Activated CD4-positive, alpha-beta T cell treated with anti-CD3 and anti-CD28 coated beads for 36 hours (primary cell): Measurements from ENCODE around the gene CSF2RB. TPM values are rescaled to one million over a fixed set of nuclear protein-coding genes. Genes with fewer than 3 reads are reported as not detected.

Experiments
- ATAC-seq: fragments of 200-7000 bp; cut with Tn5 transposase; one replicate; pipeline ENCODE4 v1.10.0; 2021; ENCODE audit warnings: mild to moderate bottlenecking, moderate library complexity
- CTCF ChIA-PET: fragments of 350-600 bp; sonication (Branson Sonifier 250); formaldehyde crosslinking; loops from one replicate; lab custom pipeline; 2021; ENCODE audit warnings: antibody characterized with exemption; lab: Charles Lee
- POLR2A ChIA-PET: fragments of 350-600 bp; sonication (Branson Sonifier 250); formaldehyde crosslinking; loops from one replicate; lab custom pipeline; 2021; ENCODE audit warnings: antibody characterized with exemption, inconsistent platforms; lab: Charles Lee
- DNase-seq: peaks from one replicate; pipeline ENCODE4 v3.0.0-alpha.2; 2020
- H3K27ac Mint-ChIP-seq: one replicate; pipeline ENCODE4 v1.8.0; 2021; ENCODE audit warnings: mixed read lengths
- H3K27me3 Mint-ChIP-seq: one replicate; pipeline ENCODE4 v1.8.0; 2021; ENCODE audit warnings: mixed read lengths
- H3K36me3 Mint-ChIP-seq: one replicate; pipeline ENCODE4 v1.8.0; 2021; ENCODE audit warnings: low read depth, mixed read lengths
- H3K4me1 Mint-ChIP-seq: one replicate; pipeline ENCODE4 v1.8.0; 2021; ENCODE audit warnings: mixed read lengths
- H3K4me3 Mint-ChIP-seq: one replicate; pipeline ENCODE4 v1.8.0; 2021; ENCODE audit warnings: mild to moderate bottlenecking, moderate library complexity, mixed read lengths
- H3K9me3 Mint-ChIP-seq: one replicate; pipeline ENCODE4 v1.8.0; 2021; ENCODE audit warnings: low read depth, mixed read lengths
- intact Hi-C, 2 experiments: fragments of 100-400 bp; cut with DNase I in 1 of 2; cut with micrococcal nuclease in 1 of 2; formaldehyde crosslinking; loops; one replicate each; pipeline versions ENCODE4 v1.14.2 to v1.15.1; 2022 to 2024; cut with DNase I, micrococcal nuclease
- total RNA-seq, 2 experiments: library from RNA; stranded (reverse); gene quantifications; one replicate each; pipeline ENCODE4 v1.2.3, GENCODE V29; 2021

The CSF2RB gene
- total RNA-seq, 2 experiments from 2014 or later, result 0.30 to 0.54 TPM

DNA sequence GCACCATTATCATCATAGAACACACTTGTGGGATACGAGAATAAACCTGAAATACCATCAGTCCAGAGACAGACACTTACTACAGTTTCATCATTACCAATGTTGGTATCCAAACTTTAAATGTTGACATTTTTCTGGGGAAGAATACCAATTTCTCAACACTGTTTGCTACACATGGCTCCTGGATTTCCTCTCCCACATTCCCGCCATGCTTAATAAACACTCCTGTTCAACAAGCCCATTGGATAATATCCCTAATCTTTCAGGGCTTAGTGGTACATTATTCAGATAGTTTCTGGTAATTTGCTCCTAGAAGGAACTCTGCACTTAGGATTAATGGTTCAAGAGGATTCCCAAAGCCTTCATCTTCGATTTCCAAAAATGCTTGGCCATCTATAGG is 48.2 kb downstream of the CSF2RB start:
- intact Hi-C loops, result no loop called here
- H3K4me3 Mint-ChIP-seq, result no peak overlapping the region

GRCh38 chr22:36963302-36963701 is 49.9 kb downstream of the CSF2RB start:
- Mint-ChIP-seq H3K36me3 (no peaks in the 10 kb centered on the region), H3K4me3 (no peak overlapping the region), H3K27ac (no peak overlapping the region), H3K27me3 (peaks cover 16% of the 10 kb centered on the region), H3K4me1 (no peaks in the 10 kb centered on the region), H3K9me3 (no peaks in the 10 kb centered on the region)
- POLR2A ChIA-PET, result no interaction called here
- DNase-seq (no peak), ATAC-seq (no peak)
- CTCF ChIA-PET, result interaction anchor here (0.6 kb wide), 1 partner anchor 181 kb away, joined by 3 read pairs; no protein-coding TSS in a partner anchor
- intact Hi-C loops, result no loop called here

More for the DNA sequence above, 48.2 kb downstream of the CSF2RB start:
- ChIA-PET CTCF (no interaction called here), POLR2A (no interaction called here)
- H3K36me3 Mint-ChIP-seq, result no peaks in the 10 kb centered on the region
- peaks cover 3% of the 10 kb centered on the region for H3K9me3 Mint-ChIP-seq
- ATAC-seq, result no peak
- no peaks in the 10 kb centered on the region for H3K4me1 Mint-ChIP-seq
- H3K27ac Mint-ChIP-seq, result no peak overlapping the region
- no peak for DNase-seq
- H3K27me3 Mint-ChIP-seq, result peaks cover 16% of the 10 kb centered on the region

DNA sequence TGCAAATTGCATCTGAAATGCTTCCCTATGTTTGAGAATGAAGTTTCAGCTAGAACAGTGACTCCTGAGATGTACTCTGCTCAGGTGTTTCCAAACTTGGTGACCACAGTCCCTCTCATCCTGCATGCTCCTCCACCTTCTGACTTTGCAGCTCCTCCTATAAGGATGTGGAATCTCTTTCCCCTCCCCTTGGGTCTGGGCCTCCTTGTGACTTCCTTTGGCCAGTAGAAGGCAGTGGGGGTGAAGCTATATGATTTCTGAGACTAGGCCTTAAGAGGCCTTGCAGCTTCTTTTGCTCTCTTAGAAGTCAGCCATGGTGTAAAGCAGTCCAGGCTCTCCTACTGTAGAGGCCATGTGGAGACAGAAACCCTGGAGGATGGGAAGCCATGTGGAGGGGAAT is 50.7 kb downstream of the CSF2RB start:
- Mint-ChIP-seq H3K9me3 (no peaks in the 10 kb centered on the region), H3K27ac (no peak overlapping the region), H3K4me3 (no peak overlapping the region), H3K4me1 (no peaks in the 10 kb centered on the region), H3K36me3 (no peaks in the 10 kb centered on the region), H3K27me3 (peaks cover 13% of the 10 kb centered on the region)
- CTCF ChIA-PET, result interaction anchor here (0.6 to 3.3 kb wide), 4 partner anchors 14 to 211 kb away, joined by 3 to 19 read pairs (median 3); no protein-coding TSS in a partner anchor
- POLR2A ChIA-PET, result no interaction called here
- intact Hi-C loops, result no loop called here
- DNase-seq (no peak), ATAC-seq (no peak)

DNA sequence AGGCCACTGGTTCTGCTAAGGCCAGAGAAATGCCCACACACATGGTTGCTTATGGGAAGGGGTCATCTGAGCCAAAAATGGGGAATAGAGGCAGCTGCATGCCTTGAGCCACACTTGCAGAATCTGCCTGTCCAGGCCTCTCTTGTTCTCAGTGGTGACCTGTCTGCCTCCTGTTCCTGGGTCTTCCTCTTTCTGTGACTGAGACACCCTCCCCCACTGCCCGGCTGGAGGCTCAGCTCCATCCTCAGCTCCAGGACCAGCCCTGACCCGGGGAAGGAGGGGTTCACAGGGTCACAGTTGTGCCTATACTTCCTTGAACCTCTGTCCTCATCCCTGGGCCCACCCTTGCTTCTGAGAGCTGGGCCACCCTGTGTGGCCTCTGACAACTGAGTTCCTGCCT is 52.3 kb downstream of the CSF2RB start:
- intact Hi-C loops, result no loop called here
- no peaks in the 10 kb centered on the region for H3K4me1 Mint-ChIP-seq
- ChIA-PET CTCF (interaction anchor here (3.3 kb wide), 1 partner anchor 13 kb away, joined by 19 read pairs; no protein-coding TSS in a partner anchor), POLR2A (no interaction called here)
- no peaks in the 10 kb centered on the region for H3K36me3 Mint-ChIP-seq
- DNase-seq, result no peak
- ATAC-seq, result no peak
- H3K4me3 Mint-ChIP-seq, result no peak overlapping the region
- H3K27me3 Mint-ChIP-seq, result peaks cover 10% of the 10 kb centered on the region
- no peaks in the 10 kb centered on the region for H3K9me3 Mint-ChIP-seq
- H3K27ac Mint-ChIP-seq, result no peak overlapping the region

GRCh38 chr22:36966851-36967540 is 53.6 kb downstream of the CSF2RB start:
- intact Hi-C loops, result no loop called here
- CTCF ChIA-PET, result interaction anchor here (3.3 kb wide), 1 partner anchor 11 kb away, joined by 19 read pairs; no protein-coding TSS in a partner anchor
- no peak overlapping the region for H3K4me3 Mint-ChIP-seq
- H3K9me3 Mint-ChIP-seq, result no peaks in the 10 kb centered on the region
- no peaks in the 10 kb centered on the region for H3K36me3 Mint-ChIP-seq
- POLR2A ChIA-PET, result no interaction called here
- peaks cover 4% of the 10 kb centered on the region for H3K27me3 Mint-ChIP-seq
- DNase-seq (no peak), ATAC-seq (no peak)
- no peaks in the 10 kb centered on the region for H3K4me1 Mint-ChIP-seq
- H3K27ac Mint-ChIP-seq, result no peak overlapping the region

- Mint-ChIP-seq H3K4me1 (no peaks in the 10 kb centered on the region), H3K27me3 (peaks cover 2% of the 10 kb centered on the region), H3K4me3 (no peak overlapping the region), H3K9me3 (no peaks in the 10 kb centered on the region), H3K36me3 (no peaks in the 10 kb centered on the region), H3K27ac (no peak overlapping the region)
- POLR2A ChIA-PET, result no interaction called here
- DNase-seq, result no peak
- intact Hi-C loops, result no loop called here
- no peak for ATAC-seq
- CTCF ChIA-PET, result interaction anchor here (0.7 to 1.8 kb wide), 2 partner anchors 9 to 95 kb away, joined by 3 to 11 read pairs; no protein-coding TSS in a partner anchor
These were observed 55.0 kb downstream of the CSF2RB start for GRCh38 chr22:36968249-36968964.

DNA sequence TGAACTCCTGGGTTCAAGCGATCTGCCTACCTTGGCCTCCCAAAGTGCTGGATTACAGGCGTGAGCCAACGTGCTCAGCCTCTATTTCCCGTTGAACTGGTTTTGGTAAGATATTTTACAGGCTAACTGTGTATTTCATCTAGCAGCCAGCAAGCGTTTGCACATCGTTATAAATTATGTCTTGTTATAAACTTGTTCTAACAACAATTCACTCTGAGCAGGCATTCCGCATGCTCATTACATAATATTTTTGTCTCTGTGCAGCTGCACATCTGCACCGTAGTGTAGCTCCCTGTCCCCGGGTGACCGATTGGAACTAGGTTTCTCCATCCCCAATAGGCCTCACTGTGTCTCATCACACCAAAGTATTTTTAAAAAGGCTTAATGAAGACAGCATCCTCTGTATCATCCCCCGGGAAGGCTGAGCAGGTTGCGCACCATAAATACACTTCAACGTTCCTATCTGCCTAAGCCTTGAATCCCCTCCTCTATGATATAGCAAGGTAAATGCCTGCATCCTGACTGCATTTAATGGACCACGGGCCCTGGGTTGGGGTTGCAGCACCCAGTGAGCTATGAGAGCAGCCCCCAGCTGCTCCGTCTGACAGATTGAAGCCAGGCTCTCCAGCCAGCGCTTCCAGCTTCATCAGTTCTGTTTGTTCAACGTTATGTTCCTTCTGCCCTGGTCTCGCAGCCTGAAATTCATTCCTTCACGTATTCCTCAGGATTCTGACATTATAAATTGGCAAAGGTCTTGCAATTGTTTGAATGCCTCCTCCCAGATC is 58.1 kb downstream of the CSF2RB start:
- DNase-seq, result no peak
- no peaks in the 10 kb centered on the region for H3K9me3 Mint-ChIP-seq
- H3K36me3 Mint-ChIP-seq, result no peaks in the 10 kb centered on the region
- no peak overlapping the region for H3K4me3 Mint-ChIP-seq
- no peak for ATAC-seq
- CTCF ChIA-PET, result interaction anchor here (0.6 to 1.4 kb wide), 3 partner anchors 115 to 485 kb away, joined by 3 to 5 read pairs (median 5); no protein-coding TSS in a partner anchor
- POLR2A ChIA-PET, result interaction anchor here (0.6 kb wide), 1 partner anchor 465 kb away, joined by 6 read pairs; no protein-coding TSS in a partner anchor
- intact Hi-C loops, result no loop called here
- no peaks in the 10 kb centered on the region for H3K4me1 Mint-ChIP-seq
- H3K27me3 Mint-ChIP-seq, result no peaks in the 10 kb centered on the region
- no peak overlapping the region for H3K27ac Mint-ChIP-seq

DNA sequence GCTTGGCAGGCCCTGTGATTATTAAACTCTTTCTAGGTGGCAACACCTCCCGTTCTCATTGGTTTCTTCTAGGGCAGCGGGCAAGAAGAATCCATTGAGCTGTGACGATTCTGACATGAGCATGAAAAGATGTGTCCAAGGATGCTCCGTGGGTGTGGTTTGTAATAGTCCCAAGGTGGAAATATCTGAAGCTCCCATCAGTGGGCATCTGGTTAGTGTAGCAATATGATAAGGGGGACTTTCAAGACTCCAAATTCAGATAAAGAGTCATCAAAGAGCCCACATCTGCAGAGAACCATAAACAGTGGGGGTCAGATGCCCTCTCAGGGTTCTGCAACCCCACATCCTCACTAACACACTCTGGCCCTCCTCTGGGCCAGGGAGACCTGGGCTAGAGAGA is 63.2 kb downstream of the CSF2RB start:
- intact Hi-C loops, result loop anchor here in 1 of 2 experiments (5.0 kb wide), 1 partner anchor 104 kb away; no protein-coding TSS in a partner anchor
- H3K4me1 Mint-ChIP-seq, result peaks cover 8% of the 10 kb centered on the region
- no peak overlapping the region for H3K4me3 Mint-ChIP-seq
- CTCF ChIA-PET, result interaction anchor here (0.8 to 7.3 kb wide), 24 partner anchors 8 to 1093 kb away, joined by 3 to 60 read pairs (median 4); partner anchors contain the start of genes NCF4 and RAC2
- no peak overlapping the region for H3K27ac Mint-ChIP-seq
- H3K36me3 Mint-ChIP-seq, result no peaks in the 10 kb centered on the region
- POLR2A ChIA-PET, result interaction anchor here (0.7 kb wide), 1 partner anchor 43 kb away, joined by 3 read pairs; the partner anchor contains the start of genes MPST and TST
- H3K9me3 Mint-ChIP-seq, result no peaks in the 10 kb centered on the region
- DNase-seq (no peak), ATAC-seq (no peak)
- no peaks in the 10 kb centered on the region for H3K27me3 Mint-ChIP-seq

DNA sequence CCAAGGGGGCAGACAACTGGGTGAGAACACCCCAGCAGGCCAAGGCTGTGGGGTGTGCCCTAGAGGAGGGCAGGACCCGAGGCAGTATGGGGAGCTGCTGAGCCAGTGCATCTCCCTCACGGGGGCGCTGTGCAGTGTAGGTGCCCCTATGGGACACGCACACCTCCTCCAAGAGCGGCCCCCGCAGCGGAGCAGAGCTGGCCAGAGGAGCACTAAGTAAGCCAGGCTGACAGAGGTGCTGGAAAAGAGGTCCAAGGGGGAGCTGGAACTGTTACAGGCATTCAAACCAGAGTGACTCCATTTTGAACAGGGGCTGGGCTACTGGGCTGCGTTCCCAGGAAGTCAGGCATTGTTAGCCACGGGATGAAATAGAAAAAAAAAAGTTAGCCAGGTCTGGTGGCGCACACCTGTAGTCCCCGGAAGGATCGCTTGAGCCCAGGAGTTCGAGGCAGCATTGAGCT is 64.0 kb downstream of the CSF2RB start:
- ATAC-seq, result peak; percentile 93
- Mint-ChIP-seq H3K4me1 (peaks cover 8% of the 10 kb centered on the region), H3K4me3 (peak overlapping the region; percentile 76), H3K27me3 (no peaks in the 10 kb centered on the region), H3K9me3 (no peaks in the 10 kb centered on the region), H3K36me3 (no peaks in the 10 kb centered on the region), H3K27ac (peak overlapping the region; percentile 77)
- CTCF ChIA-PET, result interaction anchor here (0.6 to 7.3 kb wide), 35 partner anchors 9 to 481 kb away, joined by 3 to 60 read pairs (median 4); partner anchors contain the start of genes IFT27, NCF4 and RAC2
- POLR2A ChIA-PET, result interaction anchor here (0.5 to 1.0 kb wide), 3 partner anchors 195 to 799 kb away, joined by 3 to 12 read pairs (median 5); partner anchors contain the start of gene IFT27
- intact Hi-C loops, result loop anchor here in 1 of 2 experiments (5.0 kb wide), 1 partner anchor 105 kb away; no protein-coding TSS in a partner anchor
- DNase-seq, result peak; percentile 90

DNA sequence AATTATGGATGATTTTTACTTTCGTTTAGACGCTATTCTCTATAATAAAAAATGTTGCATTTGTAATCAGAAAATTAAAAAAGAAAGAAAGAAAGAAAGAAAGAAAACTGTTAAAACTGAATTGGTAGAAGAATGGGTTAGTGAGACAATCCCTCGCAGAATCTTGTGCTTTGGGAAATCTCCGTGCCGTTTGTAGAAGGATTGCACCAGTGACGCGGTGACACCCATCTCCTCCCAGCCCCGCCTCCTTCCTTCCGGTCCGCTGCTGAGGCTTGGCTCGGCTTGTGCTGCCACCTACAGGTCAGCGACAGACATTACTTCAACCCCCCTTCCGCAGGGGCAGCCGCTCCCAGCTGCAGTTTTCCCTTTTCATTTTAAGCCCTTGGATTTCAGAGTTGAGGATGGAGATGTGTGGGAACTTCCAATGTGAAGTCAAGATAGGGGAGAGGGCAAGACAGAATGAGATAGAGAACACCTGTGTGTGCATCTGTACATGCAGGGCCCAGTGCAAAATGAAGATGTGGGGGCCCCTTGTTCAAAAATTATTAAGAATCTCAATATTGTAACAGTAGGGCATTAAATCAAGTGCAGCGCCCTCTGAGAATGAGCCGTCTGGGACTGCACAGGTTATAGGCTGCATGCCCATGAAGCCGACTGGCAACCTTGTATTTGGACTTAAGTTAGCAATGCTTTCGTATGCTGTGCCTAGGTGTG is 64.7 kb downstream of the CSF2RB start:
- CTCF ChIA-PET, result interaction anchor here (0.6 to 7.3 kb wide), 34 partner anchors 9 to 411 kb away, joined by 3 to 60 read pairs (median 4); partner anchors contain the start of gene IFT27

More for the DNA sequence above, 64.7 kb downstream of the CSF2RB start:
- intact Hi-C loops, result loop anchor here (1.0 to 5.0 kb wide), 9 partner anchors 105 to 449 kb away; partner anchors contain the start of genes EIF3D (in 1 of the 2) and IFT27 (in 1 of the 2)
- H3K36me3 Mint-ChIP-seq, result no peaks in the 10 kb centered on the region
- H3K4me3 Mint-ChIP-seq, result peak overlapping the region; percentile 76
- DNase-seq (peak; percentile 95), ATAC-seq (peak; percentile 86)
- H3K27me3 Mint-ChIP-seq, result no peaks in the 10 kb centered on the region
- H3K27ac Mint-ChIP-seq, result peak overlapping the region; percentile 77
- H3K9me3 Mint-ChIP-seq, result no peaks in the 10 kb centered on the region
- peaks cover 8% of the 10 kb centered on the region for H3K4me1 Mint-ChIP-seq
- POLR2A ChIA-PET, result interaction anchor here (0.5 to 1.0 kb wide), 2 partner anchors 202 to 800 kb away, joined by 5 to 12 read pairs; partner anchors contain the start of gene IFT27
